SK-N-SH (cell line): ENCODE results near the gene CTNS. TPM values are rescaled to one million over a fixed set of nuclear protein-coding genes. Genes with fewer than 3 reads are reported as not detected.

ENCODE experiments used
- CTCF ChIA-PET: fragments of 300-600, 350-600 bp; formaldehyde crosslinking; extraction: SDS; loops from one replicate; lab custom pipeline; 2021; lab: Yijun Ruan, JAX
- POLR2A ChIA-PET: fragments of 350-600 bp; sonication (Branson Sonifier 250); formaldehyde crosslinking; extraction: SDS; loops from one replicate; lab custom pipeline; 2020; ENCODE audit warnings: antibody characterized with exemption, inconsistent platforms; lab: Yijun Ruan, JAX
- DNase-seq: peaks from one replicate; pipeline ENCODE4 v3.0.0; 2012
- H2AFZ ChIP-seq: fragments of 200-600 bp; sonication (generic); 2 replicates; pipeline ENCODE4 v1.8.1; 2016; ENCODE audit warnings: antibody characterized with exemption, mild to moderate bottlenecking, low read depth
- H3F3A ChIP-seq: fragments of 200-600 bp; sonication (generic); replicated peaks from 2 replicates; pipeline ENCODE3; 2016; ENCODE audit warnings: antibody characterized with exemption, mild to moderate bottlenecking; ENCODE audit not compliant: insufficient read depth
- H3K27ac ChIP-seq, 2 experiments: fragments of 200-500 bp in 1 of 2; fragments of 200-600 bp in 1 of 2; sonication (Bioruptor generic) in 1 of 2; sonication (generic), shearing (Covaris generic) in 1 of 2; 2 replicates each; pipeline versions ENCODE4 v1.5.1 to v1.6.1; 2014 to 2016; ENCODE audit warnings: low read depth in 2 of 2, inconsistent platforms in 1 of 2, low read length in 1 of 2, mild to moderate bottlenecking in 1 of 2, mixed read lengths in 1 of 2
- H3K27me3 ChIP-seq: fragments of 200-600 bp; sonication (generic), shearing (Covaris generic); 2 replicates; pipeline ENCODE4 v1.6.1; 2016; ENCODE audit warnings: mixed run types; ENCODE audit not compliant: insufficient read depth
- H3K36me3 ChIP-seq, 2 experiments: fragments of 200-500 bp in 1 of 2; fragments of 200-600 bp in 1 of 2; sonication (Bioruptor generic) in 1 of 2; sonication (generic) in 1 of 2; replicated peaks in 1 of 2; 2 replicates each; pipeline versions ENCODE3 to v1.5.1; 2014 to 2016; ENCODE audit warnings: low read length in 1 of 2, mild to moderate bottlenecking in 1 of 2; ENCODE audit not compliant: insufficient read depth in 2 of 2, control insufficient read depth in 1 of 2
- H3K4me1 ChIP-seq, 2 experiments: fragments of 200-500 bp in 1 of 2; fragments of 200-600 bp in 1 of 2; sonication (Bioruptor generic) in 1 of 2; sonication (generic), shearing (Covaris generic) in 1 of 2; 2 replicates each; pipeline versions ENCODE4 v1.5.1 to v1.6.1; 2014 to 2016; ENCODE audit warnings: low read depth in 1 of 2, low read length in 1 of 2, mixed run types in 1 of 2; ENCODE audit not compliant: insufficient read depth in 2 of 2, control insufficient read depth in 1 of 2
- H3K4me2 ChIP-seq: fragments of 200-600 bp; sonication (generic), shearing (Covaris generic); 2 replicates; pipeline ENCODE4 v1.6.1; 2017; ENCODE audit warnings: mixed run types
- H3K4me3 ChIP-seq, 2 experiments: fragments of 200-500 bp in 1 of 2; fragments of 200-600 bp in 1 of 2; sonication (Bioruptor generic) in 1 of 2; sonication (generic), shearing (Covaris generic) in 1 of 2; 2 replicates each; pipeline versions ENCODE4 v1.5.1 to v1.8.1; 2014 to 2016; ENCODE audit warnings: low read depth in 2 of 2, inconsistent platforms in 1 of 2, low read length in 1 of 2, mild to moderate bottlenecking in 1 of 2, mixed read lengths in 1 of 2, moderate library complexity in 1 of 2
- H3K79me2 ChIP-seq: fragments of 200-600 bp; sonication (generic); 2 replicates; pipeline ENCODE4 v1.8.1; 2017; ENCODE audit warnings: mild to moderate bottlenecking; ENCODE audit not compliant: insufficient read depth
- H3K9ac ChIP-seq: fragments of 200-600 bp; sonication (generic); 2 replicates; pipeline ENCODE4 v1.6.1; 2017; ENCODE audit warnings: mixed run types
- H3K9me2 ChIP-seq: fragments of 200-600 bp; sonication (generic); 2 replicates; pipeline ENCODE4 v1.6.1; 2017; ENCODE audit warnings: mixed run types
- H3K9me3 ChIP-seq: fragments of 200-600 bp; sonication (generic); 2 replicates; pipeline ENCODE4 v1.6.1; 2017; ENCODE audit warnings: mixed run types, mild to moderate bottlenecking, moderate library complexity
- H4K20me1 ChIP-seq: fragments of 200-600 bp; sonication (generic); 2 replicates; pipeline ENCODE4 v1.6.1; 2017; ENCODE audit warnings: mild to moderate bottlenecking, mixed run types; ENCODE audit not compliant: insufficient read depth
- CHD2 ChIP-seq: fragments of 150-350 bp; IDR thresholded peaks from 2 replicates; pipeline ENCODE4 v1.6.1; 2018; ENCODE audit warnings: low read length; ENCODE audit not compliant: partially characterized antibody
- EP300 ChIP-seq, 2 experiments: IDR thresholded peaks; 2 replicates each; pipeline versions ENCODE4 v1.4.0 to v1.6.1; 2012; ENCODE audit warnings: borderline replicate concordance in 1 of 2, low read depth in 1 of 2, low read length in 1 of 2
- FOSL2 ChIP-seq: IDR thresholded peaks from 2 replicates; pipeline ENCODE4 v1.4.0; 2012; ENCODE audit warnings: low read depth, mild to moderate bottlenecking, moderate library complexity, borderline replicate concordance
- GABPA ChIP-seq: IDR thresholded peaks from 2 replicates; pipeline ENCODE4 v1.4.0; 2012; ENCODE audit warnings: low read depth, mild to moderate bottlenecking
- GATA2 ChIP-seq: sonication (generic); formaldehyde crosslinking; IDR thresholded peaks from 2 replicates; pipeline ENCODE4 v1.5.0; 2020; ENCODE audit warnings: mild to moderate bottlenecking, missing genetic modification reagents
- MEF2A ChIP-seq: IDR thresholded peaks from 2 replicates; pipeline ENCODE4 v1.4.0; 2012; ENCODE audit warnings: low read depth, borderline replicate concordance
- NRF1 ChIP-seq: IDR thresholded peaks from 2 replicates; pipeline ENCODE4 v1.6.1; 2012; ENCODE audit warnings: low read depth, mild to moderate bottlenecking, low read length
- RAD21 ChIP-seq: IDR thresholded peaks from 2 replicates; pipeline ENCODE4 v1.6.1; 2012; ENCODE audit warnings: mild to moderate bottlenecking, low read length
- RXRA ChIP-seq: IDR thresholded peaks from 2 replicates; pipeline ENCODE4 v1.4.0; 2012; ENCODE audit warnings: low read depth, mild to moderate bottlenecking, borderline replicate concordance
- SIN3A ChIP-seq: IDR thresholded peaks from 2 replicates; pipeline ENCODE4 v1.6.1; 2012; ENCODE audit warnings: low read depth, mild to moderate bottlenecking, low read length, moderate library complexity, borderline replicate concordance
- TCF12 ChIP-seq: IDR thresholded peaks from 2 replicates; pipeline ENCODE4 v1.4.0; 2012
- TEAD4 ChIP-seq: IDR thresholded peaks from 2 replicates; pipeline ENCODE4 v1.4.0; 2012; ENCODE audit warnings: mild to moderate bottlenecking, borderline replicate concordance; ENCODE audit not compliant: insufficient read depth
- YY1 ChIP-seq: IDR thresholded peaks from 2 replicates; pipeline ENCODE4 v1.4.0; 2012; ENCODE audit warnings: low read depth, mild to moderate bottlenecking
- WGBS: methylation state at CpG from one replicate; pipeline ENCODE4 v1.1.6; 2017; ENCODE audit warnings: low lambda C conversion rate; 5-methylcytosine and 5-hydroxymethylcytosine counted together
- polyA plus RNA-seq, 3 experiments: library from polyadenylated mRNA; depleted of rRNA; stranded (reverse); fragments of >200 nt; gene quantifications; 2 replicates each; pipeline ENCODE4 v1.2.3, GENCODE V29; 2012
- TF ChIP-seq, protein P1 (sequence below): fragments of 150-350 bp; IDR thresholded peaks from 2 replicates; pipeline ENCODE4 v1.6.1; 2016; ENCODE audit warnings: mild to moderate bottlenecking, low read depth, low read length
- TF ChIP-seq, protein P2 (sequence below): IDR thresholded peaks from 2 replicates; pipeline ENCODE4 v1.6.1; 2012; ENCODE audit warnings: mild to moderate bottlenecking, low read depth, low read length, moderate library complexity
- TF ChIP-seq, protein P3 (sequence below): IDR thresholded peaks from 2 replicates; pipeline ENCODE4 v1.4.0; 2012; ENCODE audit warnings: low read depth, borderline replicate concordance

CTNS gene
- polyA plus RNA-seq, 1 of the 3 experiments (the other 2 are of a cell fraction): 8.2 TPM

DNA sequence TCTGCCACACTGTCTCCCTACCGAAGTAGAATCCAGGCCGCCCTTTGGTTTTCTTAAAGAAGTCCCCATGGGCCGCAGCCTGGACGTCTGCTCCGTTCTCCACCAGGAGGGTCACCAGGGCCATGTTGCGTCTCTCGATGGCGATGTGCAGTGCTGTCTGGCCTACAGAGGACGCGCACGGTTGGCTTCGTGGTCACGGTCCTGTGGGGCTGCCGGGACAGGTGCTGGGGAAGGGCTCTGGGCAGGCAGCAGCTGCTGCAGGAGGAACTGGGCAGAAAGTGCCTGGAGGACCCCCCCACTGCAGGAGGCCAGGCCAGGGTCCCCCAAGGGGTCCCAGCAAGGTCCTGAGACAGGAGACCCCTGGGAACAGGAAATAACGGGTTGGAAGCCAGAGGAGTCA, 46.3 kb upstream of the CTNS start:
- no peak overlapping the region for H2AFZ ChIP-seq
- H3F3A ChIP-seq: no peaks in the 10 kb centered on the region
- no peaks in the 10 kb centered on the region for H3K9me2 ChIP-seq
- H3K36me3 ChIP-seq: peaks cover 0 to 11% of the 10 kb centered on the region in 2 experiments
- H3K27me3 ChIP-seq: no peaks in the 10 kb centered on the region
- WGBS: 93% methylated on average over 15 of the region's 15 CpGs
- no peaks in the 10 kb centered on the region for H3K79me2 ChIP-seq
- CTCF ChIA-PET: interaction anchor here (1.0 kb wide), 1 partner anchor 55 kb away, joined by 4 read pairs; no protein-coding TSS in a partner anchor
- no peak overlapping the region for H3K9ac ChIP-seq
- no peaks in the 10 kb centered on the region for H4K20me1 ChIP-seq
- TF ChIP-seq FOSL2 (no peak), RAD21 (no peak), GATA2 (CRISPR knock-in tag) (no peak), EP300 (IDR thresholded peaks at IDR 0.05; ENCODE audit: borderline replicate concordance in 1 of 2, low read depth in 1 of 2, low read length in 1 of 2) (no peak), GABPA (no peak), TCF12 (no peak)
- TF ChIP-seq, protein P1, sequence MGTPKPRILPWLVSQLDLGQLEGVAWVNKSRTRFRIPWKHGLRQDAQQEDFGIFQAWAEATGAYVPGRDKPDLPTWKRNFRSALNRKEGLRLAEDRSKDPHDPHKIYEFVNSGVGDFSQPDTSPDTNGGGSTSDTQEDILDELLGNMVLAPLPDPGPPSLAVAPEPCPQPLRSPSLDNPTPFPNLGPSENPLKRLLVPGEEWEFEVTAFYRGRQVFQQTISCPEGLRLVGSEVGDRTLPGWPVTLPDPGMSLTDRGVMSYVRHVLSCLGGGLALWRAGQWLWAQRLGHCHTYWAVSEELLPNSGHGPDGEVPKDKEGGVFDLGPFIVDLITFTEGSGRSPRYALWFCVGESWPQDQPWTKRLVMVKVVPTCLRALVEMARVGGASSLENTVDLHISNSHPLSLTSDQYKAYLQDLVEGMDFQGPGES: no peak
- no peak overlapping the region for H3K27ac ChIP-seq
- POLR2A ChIA-PET: no interaction called here
- H3K4me2 ChIP-seq: no peak overlapping the region
- no peak overlapping the region for H3K4me3 ChIP-seq
- H3K9me3 ChIP-seq: no peaks in the 10 kb centered on the region
- no peak for DNase-seq
- H3K4me1 ChIP-seq: peaks cover 5 to 15% of the 10 kb centered on the region in 2 experiments; a peak in 2 of 4 replicates

DNA sequence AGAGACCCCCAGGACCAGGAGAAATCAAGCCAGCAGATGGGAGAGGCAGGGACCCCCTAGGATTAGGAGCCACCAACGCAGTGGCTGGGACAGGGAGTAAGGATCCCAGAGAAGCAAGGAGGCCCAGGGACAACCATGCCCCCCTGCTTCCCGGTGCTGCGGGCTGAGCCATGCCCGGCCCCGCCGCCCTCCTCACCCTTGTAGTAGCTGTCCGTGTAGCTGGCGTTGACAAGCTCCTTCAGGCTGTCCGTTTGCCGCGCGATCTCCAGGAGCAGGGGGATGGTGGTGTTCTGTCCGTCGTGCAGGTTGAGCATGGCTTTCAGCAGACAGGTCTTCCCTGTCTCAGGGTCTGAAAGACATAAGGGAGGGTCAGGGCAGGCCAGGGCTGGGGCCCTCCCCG, 45.8 kb upstream of the CTNS start:
- Histone ChIP-seq H3K79me2 (no peaks in the 10 kb centered on the region), H3F3A (no peaks in the 10 kb centered on the region)
- 69% methylated on average over 6 of the region's 15 CpGs for WGBS

More for the DNA sequence above, 45.8 kb upstream of the CTNS start:
- no peak overlapping the region for H3K9ac ChIP-seq
- H3K36me3 ChIP-seq: peaks cover 0 to 11% of the 10 kb centered on the region in 2 experiments
- TF ChIP-seq, protein P2, sequence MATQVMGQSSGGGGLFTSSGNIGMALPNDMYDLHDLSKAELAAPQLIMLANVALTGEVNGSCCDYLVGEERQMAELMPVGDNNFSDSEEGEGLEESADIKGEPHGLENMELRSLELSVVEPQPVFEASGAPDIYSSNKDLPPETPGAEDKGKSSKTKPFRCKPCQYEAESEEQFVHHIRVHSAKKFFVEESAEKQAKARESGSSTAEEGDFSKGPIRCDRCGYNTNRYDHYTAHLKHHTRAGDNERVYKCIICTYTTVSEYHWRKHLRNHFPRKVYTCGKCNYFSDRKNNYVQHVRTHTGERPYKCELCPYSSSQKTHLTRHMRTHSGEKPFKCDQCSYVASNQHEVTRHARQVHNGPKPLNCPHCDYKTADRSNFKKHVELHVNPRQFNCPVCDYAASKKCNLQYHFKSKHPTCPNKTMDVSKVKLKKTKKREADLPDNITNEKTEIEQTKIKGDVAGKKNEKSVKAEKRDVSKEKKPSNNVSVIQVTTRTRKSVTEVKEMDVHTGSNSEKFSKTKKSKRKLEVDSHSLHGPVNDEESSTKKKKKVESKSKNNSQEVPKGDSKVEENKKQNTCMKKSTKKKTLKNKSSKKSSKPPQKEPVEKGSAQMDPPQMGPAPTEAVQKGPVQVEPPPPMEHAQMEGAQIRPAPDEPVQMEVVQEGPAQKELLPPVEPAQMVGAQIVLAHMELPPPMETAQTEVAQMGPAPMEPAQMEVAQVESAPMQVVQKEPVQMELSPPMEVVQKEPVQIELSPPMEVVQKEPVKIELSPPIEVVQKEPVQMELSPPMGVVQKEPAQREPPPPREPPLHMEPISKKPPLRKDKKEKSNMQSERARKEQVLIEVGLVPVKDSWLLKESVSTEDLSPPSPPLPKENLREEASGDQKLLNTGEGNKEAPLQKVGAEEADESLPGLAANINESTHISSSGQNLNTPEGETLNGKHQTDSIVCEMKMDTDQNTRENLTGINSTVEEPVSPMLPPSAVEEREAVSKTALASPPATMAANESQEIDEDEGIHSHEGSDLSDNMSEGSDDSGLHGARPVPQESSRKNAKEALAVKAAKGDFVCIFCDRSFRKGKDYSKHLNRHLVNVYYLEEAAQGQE: no peak
- TF ChIP-seq FOSL2 (no peak), SIN3A (no peak), YY1 (no peak), NRF1 (no peak), RXRA (no peak), MEF2A (no peak), TEAD4 (no peak), CHD2 (no peak)
- TF ChIP-seq, protein P1: no peak
- TF ChIP-seq, protein P3, sequence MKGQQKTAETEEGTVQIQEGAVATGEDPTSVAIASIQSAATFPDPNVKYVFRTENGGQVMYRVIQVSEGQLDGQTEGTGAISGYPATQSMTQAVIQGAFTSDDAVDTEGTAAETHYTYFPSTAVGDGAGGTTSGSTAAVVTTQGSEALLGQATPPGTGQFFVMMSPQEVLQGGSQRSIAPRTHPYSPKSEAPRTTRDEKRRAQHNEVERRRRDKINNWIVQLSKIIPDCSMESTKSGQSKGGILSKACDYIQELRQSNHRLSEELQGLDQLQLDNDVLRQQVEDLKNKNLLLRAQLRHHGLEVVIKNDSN: no peak
- H4K20me1 ChIP-seq: no peaks in the 10 kb centered on the region
- no peak overlapping the region for H2AFZ ChIP-seq
- no peak overlapping the region for H3K4me2 ChIP-seq
- DNase-seq: no peak
- POLR2A ChIA-PET: no interaction called here
- no peaks in the 10 kb centered on the region for H3K27me3 ChIP-seq
- no peak overlapping the region for H3K4me3 ChIP-seq
- CTCF ChIA-PET: interaction anchor here (1.5 kb wide), 1 partner anchor 12 kb away, joined by 4 read pairs; no protein-coding TSS in a partner anchor
- H3K9me3 ChIP-seq: no peaks in the 10 kb centered on the region
- H3K4me1 ChIP-seq: peaks cover 5 to 15% of the 10 kb centered on the region in 2 experiments; a peak in 2 of 4 replicates
- H3K9me2 ChIP-seq: no peaks in the 10 kb centered on the region
- no peak overlapping the region for H3K27ac ChIP-seq
